Erythroblast (primary cell): ENCODE data around the gene OCA2.

ENCODE experiments used
- GATA1 ChIP-seq: IDR thresholded peaks from 2 replicates; pipeline ENCODE4 v1.6.1; 2011; ENCODE audit warnings: low read depth, mild to moderate bottlenecking, control low read depth, low read length, moderate library complexity
- POLR2A ChIP-seq: IDR thresholded peaks from 2 replicates; pipeline ENCODE4 v1.6.1; 2011; ENCODE audit warnings: mild to moderate bottlenecking, low read length

- TF ChIP-seq POLR2A, result no peak
- TF ChIP-seq GATA1, result no peak
Measured at GRCh38 chr15:28105224-28105791, 6.2 kb upstream of the OCA2 start.
